ENCODE measurements around the gene LEKR1.

Gene LEKR1

DNA sequence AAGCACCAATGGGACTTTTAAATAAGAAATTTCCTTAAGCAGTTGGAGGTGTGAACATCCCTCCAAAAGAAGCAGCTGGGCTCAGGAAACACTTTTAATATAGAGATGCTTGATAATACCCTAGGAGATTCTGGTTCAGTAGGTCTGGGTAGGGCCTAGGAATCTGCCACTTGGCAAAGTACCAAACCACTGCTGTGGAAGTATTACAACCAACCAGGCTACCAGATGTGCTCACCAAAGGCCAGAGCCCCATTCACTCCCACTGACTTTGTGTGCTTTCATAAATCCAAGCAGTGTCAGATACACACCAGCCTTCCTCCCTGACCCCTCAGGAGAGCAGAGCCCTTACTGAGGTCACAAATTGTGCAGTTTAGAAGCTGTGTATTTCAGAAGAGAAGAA is 171.2 kb downstream of the LEKR1 start:
- DNase-seq, result no peak

- no peak for DNase-seq
These were observed 175.2 kb downstream of the LEKR1 start for GRCh38 chr3:157001221-157001957.

DNA sequence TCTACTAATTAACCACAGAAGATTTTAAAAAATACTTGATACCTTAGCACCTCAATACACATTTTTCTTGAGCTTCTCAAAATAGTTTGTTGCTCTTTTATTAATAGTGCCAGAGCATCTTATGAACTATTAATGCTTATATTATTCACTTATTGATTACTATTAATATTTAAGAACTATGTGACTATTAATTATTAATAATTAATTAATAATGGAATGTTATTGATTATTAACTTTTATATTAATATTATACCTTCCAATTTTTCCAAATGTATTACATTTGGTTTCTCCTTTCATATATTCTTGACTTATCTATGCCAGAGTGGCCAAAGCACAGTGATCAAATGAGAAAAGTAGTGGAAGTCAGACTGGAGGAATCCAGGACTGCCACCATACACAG is 195.5 kb downstream of the LEKR1 start:
- no peak for DNase-seq

GRCh38 chr3:157023226-157023625 is 197.1 kb downstream of the LEKR1 start:
- DNase-seq, result no peak

GRCh38 chr3:157026091-157026490 is 199.9 kb downstream of the LEKR1 start:
- no peak for DNase-seq

DNA sequence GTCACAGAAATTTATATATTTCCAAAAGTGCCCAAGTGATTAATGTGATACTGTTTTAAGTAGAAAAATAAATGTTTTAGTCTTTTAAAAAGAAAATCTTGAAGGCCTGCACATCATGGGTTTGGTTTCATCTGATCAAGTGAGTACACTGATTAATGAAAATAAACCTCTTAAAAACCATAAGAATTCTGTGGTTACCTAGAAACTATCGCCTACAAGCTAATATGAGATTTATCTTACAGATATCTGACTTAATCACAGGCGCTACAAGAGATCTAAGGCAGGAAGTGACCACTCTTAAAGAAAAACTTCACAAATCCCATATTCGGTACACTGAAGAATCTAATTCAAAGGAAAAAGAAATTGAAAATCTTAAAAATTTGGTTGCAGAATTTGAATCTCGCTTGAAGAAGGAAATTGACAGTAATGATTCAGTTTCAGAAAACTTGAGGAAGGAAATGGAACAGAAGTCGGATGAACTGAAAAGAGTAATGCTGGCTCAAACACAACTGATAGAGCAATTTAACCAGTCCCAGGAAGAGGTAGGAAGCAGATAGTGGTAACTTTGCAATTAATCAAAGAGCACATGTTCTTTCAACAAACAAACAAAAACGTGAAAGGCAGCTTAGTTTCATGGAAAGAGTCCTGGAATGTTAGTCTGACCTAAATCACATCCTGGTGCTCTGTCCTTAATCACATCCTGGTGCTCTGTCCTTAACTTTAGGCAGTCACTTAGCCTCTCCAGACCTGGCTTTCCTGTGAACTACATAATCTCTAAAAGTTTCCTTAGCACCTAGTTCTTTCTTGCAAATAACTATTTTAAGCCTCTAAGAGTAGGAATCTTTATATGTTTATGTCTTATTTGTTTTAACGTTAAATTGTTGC is 201.9 kb downstream of the LEKR1 start:
- no peak for DNase-seq

GRCh38 chr3:157029365-157029790 is 203.2 kb downstream of the LEKR1 start:
- no peak for DNase-seq

DNA sequence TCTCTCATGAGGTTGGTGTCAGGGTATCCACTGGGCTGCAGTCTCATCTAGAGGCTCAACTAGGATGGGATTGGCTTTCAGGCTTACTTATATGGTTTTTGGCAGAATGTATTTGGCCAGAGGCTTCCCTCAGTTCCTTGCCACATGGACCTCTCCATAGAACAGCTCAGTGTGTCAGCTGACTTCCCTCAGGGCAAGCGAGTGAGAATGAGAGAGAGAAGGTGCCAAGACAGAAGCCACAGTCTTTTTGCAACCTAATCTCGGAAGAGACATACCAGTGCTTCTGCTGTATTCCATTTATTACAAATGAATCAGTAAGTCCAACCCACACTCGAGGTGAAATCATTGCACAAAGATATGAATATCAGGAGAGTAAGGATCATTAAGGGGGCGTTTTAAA is 204.6 kb downstream of the LEKR1 start:
- DNase-seq, result no peak

- no peak for DNase-seq
These were observed 206.8 kb downstream of the LEKR1 start for GRCh38 chr3:157033001-157033400.

- DNase-seq, result no peak
These were observed 214.3 kb downstream of the LEKR1 start for GRCh38 chr3:157040456-157040855.

GRCh38 chr3:157042226-157042625 is 216.1 kb downstream of the LEKR1 start:
- DNase-seq, result no peak

DNA sequence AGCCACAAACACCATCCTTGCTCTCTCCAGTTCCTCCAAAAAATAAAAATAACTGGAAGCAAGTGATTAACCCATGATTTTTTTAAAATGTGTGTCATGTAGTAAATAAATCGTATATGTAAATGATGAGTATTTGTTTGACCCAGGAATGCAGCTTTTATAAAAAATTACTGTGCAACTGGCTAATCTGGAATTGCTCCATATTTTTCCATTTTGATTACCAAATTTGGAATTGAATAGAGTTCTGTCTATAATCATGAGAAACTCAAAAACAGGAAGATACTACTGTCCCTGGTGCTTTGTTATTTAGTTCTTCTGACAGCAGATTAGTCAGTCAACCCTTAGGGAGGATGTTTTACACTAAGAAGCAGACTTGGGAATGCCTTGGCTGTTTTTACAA is 217.6 kb downstream of the LEKR1 start:
- DNase-seq, result no peak

GRCh38 chr3:157045238-157045850 is 219.2 kb downstream of the LEKR1 start:
- DNase-seq, result no peak

DNA sequence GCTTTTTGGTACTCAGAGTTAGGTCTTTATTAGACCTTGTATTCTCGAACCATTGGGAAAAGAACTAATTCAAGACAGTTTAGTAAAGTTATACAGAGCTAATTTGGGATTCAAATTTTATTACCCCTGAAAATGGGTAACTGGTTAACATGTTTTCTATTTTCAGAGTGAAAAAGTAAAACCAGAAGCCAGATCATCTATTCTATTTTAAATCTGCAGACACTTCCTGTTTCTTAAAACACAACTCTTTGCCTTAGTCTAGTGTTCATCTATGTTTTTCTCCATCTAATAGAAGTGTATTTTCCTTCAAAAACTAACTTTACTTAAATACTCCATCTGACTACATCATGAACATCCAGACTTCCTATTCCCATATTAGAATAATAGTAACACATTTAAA is 220.4 kb downstream of the LEKR1 start:
- no peak for DNase-seq

DNA sequence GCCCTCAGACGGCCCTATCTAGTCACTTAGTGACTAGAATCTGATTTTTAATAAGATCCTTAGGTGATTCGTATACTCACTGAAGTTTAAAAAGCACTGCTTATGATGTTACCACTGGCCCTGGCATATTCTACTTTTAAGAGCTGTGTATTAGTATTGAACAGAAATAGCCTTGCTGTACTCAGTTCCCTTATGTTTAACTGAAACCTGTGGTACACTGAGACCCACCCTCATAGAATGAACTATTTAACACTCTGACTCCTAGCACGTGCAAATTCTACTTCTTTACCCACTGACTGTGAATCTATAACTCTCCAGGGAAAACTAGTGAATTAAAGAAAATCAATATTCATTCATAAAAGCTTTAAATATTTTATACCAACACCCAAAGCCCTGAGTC is 224.9 kb downstream of the LEKR1 start:
- DNase-seq, result no peak

- DNase-seq, result no peak
These were observed 225.4 kb downstream of the LEKR1 start for GRCh38 chr3:157051591-157051990.

- DNase-seq, result no peak
These were observed 229.9 kb downstream of the LEKR1 start for GRCh38 chr3:157056035-157056434.

DNA sequence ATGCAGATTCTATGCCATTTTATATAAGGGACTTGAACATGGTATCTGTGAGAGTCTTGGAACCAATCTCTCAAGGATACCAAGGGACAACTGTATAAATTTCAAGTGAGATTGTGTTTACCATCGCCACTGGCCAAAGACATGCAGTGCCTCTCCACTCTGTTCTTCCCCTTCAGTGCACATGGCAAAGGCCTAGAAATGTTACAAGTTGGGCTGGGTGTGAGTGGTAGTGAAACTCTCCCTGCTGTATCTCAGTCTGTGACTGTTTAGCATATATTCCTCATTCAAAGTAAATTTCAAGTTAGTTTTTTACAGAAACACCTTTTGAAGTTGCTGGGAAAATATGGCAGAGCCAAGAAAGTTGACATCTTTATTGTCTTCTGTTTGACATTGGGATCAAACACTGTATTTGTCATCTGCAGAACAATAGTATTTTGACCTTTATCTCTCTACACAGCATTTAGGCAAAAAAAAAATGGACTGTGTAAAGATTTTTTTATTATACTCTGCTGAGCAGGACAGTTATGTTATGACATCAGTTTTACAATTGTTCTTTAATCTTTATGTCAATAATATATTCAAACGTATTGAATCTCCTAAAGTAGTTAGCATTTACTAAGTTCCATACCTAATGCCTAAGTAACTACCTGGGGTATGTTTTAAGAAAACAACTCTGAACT is 232.4 kb downstream of the LEKR1 start:
- DNase-seq, result no peak

GRCh38 chr3:157059181-157059580 is 233.0 kb downstream of the LEKR1 start:
- no peak for DNase-seq

GRCh38 chr3:157059661-157060060 is 233.5 kb downstream of the LEKR1 start:
- no peak for DNase-seq

GRCh38 chr3:157061265-157061664 is 235.1 kb downstream of the LEKR1 start:
- DNase-seq, result no peak

DNA sequence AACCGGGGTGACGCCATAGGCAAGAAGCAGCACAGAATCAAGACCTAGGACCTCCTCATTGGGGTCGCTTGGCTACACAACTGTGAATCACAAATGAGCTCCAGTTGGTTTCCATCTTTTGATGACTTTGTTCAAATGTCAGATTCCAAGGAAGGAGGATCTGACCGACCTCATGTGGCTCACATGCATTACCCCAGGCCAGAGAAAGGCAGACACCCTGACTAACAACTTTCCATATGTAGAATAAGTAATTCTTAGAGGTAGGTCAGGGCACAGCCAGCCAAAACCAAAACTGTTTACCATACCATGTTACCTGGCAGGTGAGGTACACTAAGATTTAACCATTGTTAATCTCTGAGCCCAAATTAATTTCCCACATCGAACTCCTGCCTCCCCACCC is 237.3 kb downstream of the LEKR1 start:
- no peak for DNase-seq

GRCh38 chr3:157063926-157064325 is 237.8 kb downstream of the LEKR1 start:
- DNase-seq, result no peak
